ENCODE results near the gene FAM184B. TPM values are rescaled to one million over a fixed set of nuclear protein-coding genes. Genes with fewer than 3 reads are reported as not detected.

The FAM184B gene
- polyA plus RNA-seq, 1 donor from 2014 or later, result 0.10 TPM

DNA sequence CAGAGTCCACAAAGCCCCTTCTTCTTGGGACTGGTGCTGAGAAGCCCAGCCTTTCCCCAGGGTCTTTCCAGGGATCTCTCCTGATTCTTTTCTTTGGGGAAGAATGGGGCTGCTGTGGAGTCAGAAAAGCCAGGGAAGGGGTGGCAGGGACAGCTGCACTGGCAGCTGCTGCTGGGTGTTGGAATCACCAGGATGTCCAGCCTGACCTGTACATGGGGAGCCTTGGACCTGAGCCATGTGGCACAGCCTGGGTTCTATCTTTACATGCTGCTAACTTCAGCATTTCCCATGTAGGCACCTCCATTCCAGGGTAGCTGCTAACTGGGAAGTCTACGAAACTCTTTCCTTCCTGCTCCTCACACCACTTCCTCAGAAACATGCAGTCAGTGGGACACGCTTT is 131.0 kb downstream of the FAM184B start:
- no peaks in the 10 kb centered on the region for H3K9me3 ChIP-seq (ENCODE audit: low read length)
- TF ChIP-seq, protein P1, sequence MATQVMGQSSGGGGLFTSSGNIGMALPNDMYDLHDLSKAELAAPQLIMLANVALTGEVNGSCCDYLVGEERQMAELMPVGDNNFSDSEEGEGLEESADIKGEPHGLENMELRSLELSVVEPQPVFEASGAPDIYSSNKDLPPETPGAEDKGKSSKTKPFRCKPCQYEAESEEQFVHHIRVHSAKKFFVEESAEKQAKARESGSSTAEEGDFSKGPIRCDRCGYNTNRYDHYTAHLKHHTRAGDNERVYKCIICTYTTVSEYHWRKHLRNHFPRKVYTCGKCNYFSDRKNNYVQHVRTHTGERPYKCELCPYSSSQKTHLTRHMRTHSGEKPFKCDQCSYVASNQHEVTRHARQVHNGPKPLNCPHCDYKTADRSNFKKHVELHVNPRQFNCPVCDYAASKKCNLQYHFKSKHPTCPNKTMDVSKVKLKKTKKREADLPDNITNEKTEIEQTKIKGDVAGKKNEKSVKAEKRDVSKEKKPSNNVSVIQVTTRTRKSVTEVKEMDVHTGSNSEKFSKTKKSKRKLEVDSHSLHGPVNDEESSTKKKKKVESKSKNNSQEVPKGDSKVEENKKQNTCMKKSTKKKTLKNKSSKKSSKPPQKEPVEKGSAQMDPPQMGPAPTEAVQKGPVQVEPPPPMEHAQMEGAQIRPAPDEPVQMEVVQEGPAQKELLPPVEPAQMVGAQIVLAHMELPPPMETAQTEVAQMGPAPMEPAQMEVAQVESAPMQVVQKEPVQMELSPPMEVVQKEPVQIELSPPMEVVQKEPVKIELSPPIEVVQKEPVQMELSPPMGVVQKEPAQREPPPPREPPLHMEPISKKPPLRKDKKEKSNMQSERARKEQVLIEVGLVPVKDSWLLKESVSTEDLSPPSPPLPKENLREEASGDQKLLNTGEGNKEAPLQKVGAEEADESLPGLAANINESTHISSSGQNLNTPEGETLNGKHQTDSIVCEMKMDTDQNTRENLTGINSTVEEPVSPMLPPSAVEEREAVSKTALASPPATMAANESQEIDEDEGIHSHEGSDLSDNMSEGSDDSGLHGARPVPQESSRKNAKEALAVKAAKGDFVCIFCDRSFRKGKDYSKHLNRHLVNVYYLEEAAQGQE (IDR thresholded peaks at IDR 0.05; ENCODE audit: borderline replicate concordance), result no peak
- TF ChIP-seq MXI1 (conservative IDR thresholded peaks at IDR 0.05; ENCODE audit: poor library complexity, severe bottlenecking) (no peak), SMC3 (conservative IDR thresholded peaks at IDR 0.05; ENCODE audit: poor library complexity) (no peak), EP300 (conservative IDR thresholded peaks at IDR 0.05; ENCODE audit: poor library complexity, severe bottlenecking) (no peak), TAF1 (IDR thresholded peaks at IDR 0.05; ENCODE audit: low read depth) (no peak), RAD21 (conservative IDR thresholded peaks at IDR 0.05) (no peak), EZH2 (IDR thresholded peaks at IDR 0.05; ENCODE audit: borderline replicate concordance, insufficient read depth, low read length, poor library complexity, severe bottlenecking) (no peak), POLR2AphosphoS5 (IDR thresholded peaks at IDR 0.05) (no peak)
- TF ChIP-seq, protein P2, sequence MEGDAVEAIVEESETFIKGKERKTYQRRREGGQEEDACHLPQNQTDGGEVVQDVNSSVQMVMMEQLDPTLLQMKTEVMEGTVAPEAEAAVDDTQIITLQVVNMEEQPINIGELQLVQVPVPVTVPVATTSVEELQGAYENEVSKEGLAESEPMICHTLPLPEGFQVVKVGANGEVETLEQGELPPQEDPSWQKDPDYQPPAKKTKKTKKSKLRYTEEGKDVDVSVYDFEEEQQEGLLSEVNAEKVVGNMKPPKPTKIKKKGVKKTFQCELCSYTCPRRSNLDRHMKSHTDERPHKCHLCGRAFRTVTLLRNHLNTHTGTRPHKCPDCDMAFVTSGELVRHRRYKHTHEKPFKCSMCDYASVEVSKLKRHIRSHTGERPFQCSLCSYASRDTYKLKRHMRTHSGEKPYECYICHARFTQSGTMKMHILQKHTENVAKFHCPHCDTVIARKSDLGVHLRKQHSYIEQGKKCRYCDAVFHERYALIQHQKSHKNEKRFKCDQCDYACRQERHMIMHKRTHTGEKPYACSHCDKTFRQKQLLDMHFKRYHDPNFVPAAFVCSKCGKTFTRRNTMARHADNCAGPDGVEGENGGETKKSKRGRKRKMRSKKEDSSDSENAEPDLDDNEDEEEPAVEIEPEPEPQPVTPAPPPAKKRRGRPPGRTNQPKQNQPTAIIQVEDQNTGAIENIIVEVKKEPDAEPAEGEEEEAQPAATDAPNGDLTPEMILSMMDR (IDR thresholded peaks at IDR 0.05; ENCODE audit: poor library complexity, severe bottlenecking), result no peak
- H3K79me2 ChIP-seq (replicated peaks; ENCODE audit: insufficient read depth, low read length), result no peaks in the 10 kb centered on the region
- H3K4me3 ChIP-seq (ENCODE audit: low read length), result no peak overlapping the region
- H3K9ac ChIP-seq (ENCODE audit: low read length), result no peak overlapping the region
- no peaks in the 10 kb centered on the region for H3F3A ChIP-seq (ENCODE audit: insufficient read depth, low read length, poor library complexity, severe bottlenecking)
- H3K36me3 ChIP-seq (ENCODE audit: insufficient read depth, low read length), result no peaks in the 10 kb centered on the region
- H3K27ac ChIP-seq (ENCODE audit: low read length), result no peak overlapping the region
- no peaks in the 10 kb centered on the region for H3K9me2 ChIP-seq (ENCODE audit: insufficient read depth, low read length)
- no peak overlapping the region for H2AFZ ChIP-seq (ENCODE audit: low read depth, low read length)
- no peaks in the 10 kb centered on the region for H4K20me1 ChIP-seq (ENCODE audit: insufficient read depth)
- H3K27me3 ChIP-seq (ENCODE audit: insufficient read depth, low read depth, low read length), result no peaks in the 10 kb centered on the region
- H3K4me2 ChIP-seq (ENCODE audit: low read length), result no peak overlapping the region

DNA sequence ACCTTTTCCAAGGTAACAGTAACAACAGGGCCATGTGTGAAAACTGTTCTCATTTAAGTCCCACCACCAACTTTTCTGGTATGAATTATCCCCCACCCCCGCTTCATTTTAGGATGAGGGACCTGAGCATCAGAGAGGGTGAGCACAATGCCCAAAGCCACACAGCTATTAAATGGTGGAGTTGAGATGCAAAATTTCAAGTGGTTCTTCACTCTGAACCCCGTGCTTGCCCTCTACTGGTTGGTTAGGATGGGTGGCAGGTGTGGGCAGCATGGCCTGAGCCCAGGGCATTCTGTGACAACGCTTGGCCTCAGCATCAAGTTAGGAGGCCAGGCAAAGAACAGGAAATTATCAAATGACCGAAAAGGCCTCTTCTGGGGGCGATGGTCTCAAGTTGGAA is 133.5 kb downstream of the FAM184B start:
- Histone ChIP-seq H3F3A (ENCODE audit: insufficient read depth, low read length, poor library complexity, severe bottlenecking) (no peaks in the 10 kb centered on the region), H3K9me2 (ENCODE audit: insufficient read depth, low read length) (no peaks in the 10 kb centered on the region), H4K20me1 (ENCODE audit: insufficient read depth) (no peaks in the 10 kb centered on the region), H3K4me2 (ENCODE audit: low read length) (no peak overlapping the region), H2AFZ (ENCODE audit: low read depth, low read length) (no peak overlapping the region), H3K9ac (ENCODE audit: low read length) (no peak overlapping the region), H3K36me3 (ENCODE audit: insufficient read depth, low read length) (no peaks in the 10 kb centered on the region), H3K4me3 (ENCODE audit: low read length) (no peak overlapping the region), H3K79me2 (replicated peaks; ENCODE audit: insufficient read depth, low read length) (no peaks in the 10 kb centered on the region), H3K9me3 (ENCODE audit: low read length) (peaks cover 3% of the 10 kb centered on the region), H3K27me3 (ENCODE audit: insufficient read depth, low read depth, low read length) (no peaks in the 10 kb centered on the region), H3K27ac (ENCODE audit: low read length) (no peak overlapping the region)
- TF ChIP-seq EP300 (conservative IDR thresholded peaks at IDR 0.05; ENCODE audit: poor library complexity, severe bottlenecking) (no peak), RAD21 (conservative IDR thresholded peaks at IDR 0.05) (no peak), EZH2 (IDR thresholded peaks at IDR 0.05; ENCODE audit: borderline replicate concordance, insufficient read depth, low read length, poor library complexity, severe bottlenecking) (no peak), MXI1 (conservative IDR thresholded peaks at IDR 0.05; ENCODE audit: poor library complexity, severe bottlenecking) (no peak), SMC3 (conservative IDR thresholded peaks at IDR 0.05; ENCODE audit: poor library complexity) (no peak), POLR2AphosphoS5 (IDR thresholded peaks at IDR 0.05) (no peak), TAF1 (IDR thresholded peaks at IDR 0.05; ENCODE audit: low read depth) (no peak)
- TF ChIP-seq, protein P2 (IDR thresholded peaks at IDR 0.05; ENCODE audit: poor library complexity, severe bottlenecking), result no peak
- TF ChIP-seq, protein P1 (IDR thresholded peaks at IDR 0.05; ENCODE audit: borderline replicate concordance), result no peak

Measured in neural cell (in vitro differentiated cells).